Lower leg skin (tissue), 4 donors: ENCODE results near the gene SCN1A. TPM values are rescaled to one million over a fixed set of nuclear protein-coding genes. Genes with fewer than 3 reads are reported as not detected.

ENCODE experiments used
- DNase-seq, 2 donors: peaks; one replicate each; pipeline ENCODE4 v3.0.0-alpha.2; 2019; ENCODE audit warnings: low spot score in 2 of 2
- H3K4me3 ChIP-seq: fragments of 200-600 bp; sonication (generic); 2 replicates; pipeline ENCODE4 v1.5.1; 2017; ENCODE audit warnings: mild to moderate bottlenecking, low read depth; ENCODE audit not compliant: poor library complexity, severe bottlenecking
- CTCF ChIP-seq, 3 donors: fragments of 450-650 bp; IDR thresholded peaks; one replicate each; pipeline ENCODE4 v1.5.1; 2016; ENCODE audit warnings: antibody characterized with exemption in 3 of 3, mild to moderate bottlenecking in 3 of 3, moderate library complexity in 2 of 3
- POLR2A ChIP-seq, 2 donors: fragments of 450-650 bp; IDR thresholded peaks; one replicate each; pipeline ENCODE4 v1.6.1; 2016 to 2017; ENCODE audit warnings: antibody characterized with exemption in 2 of 2, mild to moderate bottlenecking in 1 of 2, moderate library complexity in 1 of 2
- WGBS, 2 donors: methylation state at CpG; one replicate each; pipeline ENCODE4 v1.1.5; 2018; 5-methylcytosine and 5-hydroxymethylcytosine counted together
- intact Hi-C: fragments of 100-400 bp; cut with DNase I; formaldehyde crosslinking; loops from one replicate; pipeline ENCODE4 v1.15.0; 2023; ENCODE audit warnings: low total_unique reads
- total RNA-seq, 4 donors: library from RNA; depleted of rRNA; stranded (reverse); fragments of >200 nt; gene quantifications; one replicate each; pipeline ENCODE4 v1.1.0, GENCODE V29; 2016

Gene SCN1A
- total RNA-seq, 4 donors from 2014 or later, result 0.04 TPM; not detected in 3

- 6 to 10% methylated on average over 4 of the region's 4 CpGs for WGBS, 2 donors
Observed at GRCh38 chr2:166057370-166058164, 70.3 kb downstream of the SCN1A start.

GRCh38 chr2:166044853-166045483 is 82.9 kb downstream of the SCN1A start:
- 73 to 77% methylated on average over 5 of the region's 5 CpGs for WGBS, 2 donors
- no peak for TF ChIP-seq CTCF (IDR thresholded peaks at IDR 0.05)
- TF ChIP-seq POLR2A (IDR thresholded peaks at IDR 0.05), result no peak
- intact Hi-C loops, result no loop called here

More at GRCh38 chr2:166057370-166058164, 70.3 kb downstream of the SCN1A start:
- intact Hi-C loops, result no loop called here
- TF ChIP-seq CTCF (IDR thresholded peaks at IDR 0.05) (no peak), POLR2A (IDR thresholded peaks at IDR 0.05) (no peak)
- H3K4me3 ChIP-seq, result no peak overlapping the region
- no peak for DNase-seq

GRCh38 chr2:166042768-166043390 is 84.9 kb downstream of the SCN1A start:
- intact Hi-C loops, result no loop called here
- no peak overlapping the region for H3K4me3 ChIP-seq
- no peak for DNase-seq

More at GRCh38 chr2:166044853-166045483, 82.9 kb downstream of the SCN1A start:
- no peak for DNase-seq
- H3K4me3 ChIP-seq, result no peak overlapping the region

GRCh38 chr2:166042356-166042755 is 85.5 kb downstream of the SCN1A start:
- no peak overlapping the region for H3K4me3 ChIP-seq
- intact Hi-C loops, result no loop called here
- TF ChIP-seq CTCF (IDR thresholded peaks at IDR 0.05) (no peak), POLR2A (IDR thresholded peaks at IDR 0.05) (no peak)
- no peak for DNase-seq
- WGBS, 2 donors, result 50 to 56% methylated on average over 1 of the region's 1 CpG

More at GRCh38 chr2:166042768-166043390, 84.9 kb downstream of the SCN1A start:
- no peak for TF ChIP-seq POLR2A (IDR thresholded peaks at IDR 0.05)
- TF ChIP-seq CTCF (IDR thresholded peaks at IDR 0.05), result no peak

- 81 to 96% methylated on average over 1 of the region's 1 CpG for WGBS, 2 donors
- H3K4me3 ChIP-seq, result no peak overlapping the region
- TF ChIP-seq POLR2A (IDR thresholded peaks at IDR 0.05) (no peak), CTCF (IDR thresholded peaks at IDR 0.05) (no peak)
- intact Hi-C loops, result no loop called here
- DNase-seq, result no peak
Observed at GRCh38 chr2:166041613-166042012, 86.2 kb downstream of the SCN1A start.
